NCI-H1105 treated with DMSO at 0.1 percent for 48 hours (cell line): ENCODE measurements around the gene DCC.
A peak's percentile ranks its signal among the peaks of the same experiment; 100 is the strongest.

Experiments used
- DNase-seq: peaks from one replicate; lab custom pipeline; 2025; lab: John Stamatoyannopoulos, UW

Gene DCC

DNA sequence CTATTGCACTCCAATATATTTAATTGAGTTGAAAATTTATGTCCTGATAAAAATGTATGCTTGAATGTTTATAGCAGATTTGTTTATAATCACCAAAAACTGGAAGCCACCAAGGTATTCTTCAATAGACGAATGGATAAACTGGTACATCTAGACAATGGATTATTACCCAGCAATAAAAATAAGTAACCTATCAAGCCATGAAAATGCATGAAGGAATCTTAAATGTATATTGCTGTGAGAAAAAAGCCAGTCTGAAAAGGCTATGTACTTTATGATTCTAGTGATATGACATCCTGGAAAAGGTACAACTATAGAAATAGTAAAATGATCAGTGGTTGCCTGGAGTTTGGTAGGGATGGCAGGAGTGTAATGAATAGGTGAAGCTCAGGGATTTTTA, 580.7 kb downstream of the DCC start:
- DNase-seq: no peak

DNA sequence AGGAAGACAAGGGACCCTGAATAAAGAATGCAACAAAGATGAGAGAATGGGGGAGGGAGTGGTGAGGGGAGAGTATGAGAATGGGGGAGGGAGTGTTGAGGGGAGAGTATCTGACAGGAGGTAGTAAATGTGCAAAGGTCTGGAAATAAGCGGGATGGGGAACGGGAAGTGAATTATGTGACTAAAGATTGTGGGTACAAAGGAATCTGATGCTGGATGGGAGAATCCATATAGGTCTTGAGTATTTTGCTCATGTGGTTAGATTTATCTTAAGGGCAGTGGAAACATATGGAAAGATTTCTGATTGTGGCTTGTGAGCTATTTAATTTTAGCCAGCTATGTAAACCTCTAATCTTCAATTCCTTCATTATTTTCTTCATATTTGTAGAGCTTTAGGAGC, 593.4 kb downstream of the DCC start:
- no peak for DNase-seq

DNA sequence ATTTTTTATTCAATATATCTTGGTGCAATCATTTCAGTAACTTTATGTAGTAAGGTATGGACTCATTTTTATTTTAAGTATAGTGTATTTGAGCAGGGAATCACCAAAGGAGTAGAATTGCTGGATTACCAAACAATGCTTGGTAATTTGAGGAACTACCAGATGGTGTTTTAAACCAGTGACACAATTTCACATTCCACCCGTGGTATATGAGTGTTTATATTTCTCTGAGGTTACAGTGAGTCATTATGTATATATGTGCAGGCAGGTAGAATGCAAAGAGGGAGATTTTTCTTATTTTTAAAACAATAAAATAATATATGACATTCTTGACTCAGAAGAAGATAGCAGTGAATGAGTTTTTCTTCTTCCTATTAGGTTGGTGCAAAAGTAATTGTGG, 596.9 kb downstream of the DCC start:
- DNase-seq: no peak

DNA sequence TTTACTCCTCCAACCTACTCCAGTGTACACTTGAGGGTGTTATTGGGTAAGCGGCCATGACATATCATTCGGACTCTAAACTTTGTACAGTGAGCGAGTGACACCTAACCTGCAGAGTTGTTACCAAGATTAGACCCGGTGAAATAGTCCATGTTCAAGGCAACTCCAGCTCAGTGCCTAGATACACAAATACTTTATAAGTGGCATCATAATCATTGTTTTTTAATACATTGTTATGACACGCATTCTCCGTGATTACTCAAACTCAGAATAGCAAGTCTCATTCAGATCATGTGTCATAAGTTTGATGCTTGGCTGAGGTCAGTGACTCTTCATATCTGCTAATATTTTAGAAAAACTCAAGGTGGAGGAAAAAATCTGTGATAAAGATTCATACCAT, 597.8 kb downstream of the DCC start:
- no peak for DNase-seq

DNA sequence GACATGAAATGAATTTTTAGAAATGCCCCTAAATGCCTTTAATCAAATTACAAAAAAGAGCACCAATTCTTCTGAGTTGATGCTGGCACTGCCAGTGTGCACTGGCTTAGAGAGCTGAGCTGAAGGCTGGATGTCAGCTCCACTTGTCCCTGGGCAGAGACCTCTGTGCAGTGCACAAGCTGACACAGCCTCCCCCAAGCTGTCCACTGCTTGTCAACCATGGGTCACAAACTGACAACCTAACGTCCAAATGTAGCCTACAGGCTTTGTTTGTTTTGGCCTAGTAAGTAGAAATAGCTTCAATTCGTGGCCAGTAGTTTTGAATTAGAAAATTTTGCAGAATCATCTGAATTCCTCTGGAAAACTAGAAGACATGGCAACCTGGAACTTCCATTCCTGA, 605.6 kb downstream of the DCC start:
- no peak for DNase-seq

DNA sequence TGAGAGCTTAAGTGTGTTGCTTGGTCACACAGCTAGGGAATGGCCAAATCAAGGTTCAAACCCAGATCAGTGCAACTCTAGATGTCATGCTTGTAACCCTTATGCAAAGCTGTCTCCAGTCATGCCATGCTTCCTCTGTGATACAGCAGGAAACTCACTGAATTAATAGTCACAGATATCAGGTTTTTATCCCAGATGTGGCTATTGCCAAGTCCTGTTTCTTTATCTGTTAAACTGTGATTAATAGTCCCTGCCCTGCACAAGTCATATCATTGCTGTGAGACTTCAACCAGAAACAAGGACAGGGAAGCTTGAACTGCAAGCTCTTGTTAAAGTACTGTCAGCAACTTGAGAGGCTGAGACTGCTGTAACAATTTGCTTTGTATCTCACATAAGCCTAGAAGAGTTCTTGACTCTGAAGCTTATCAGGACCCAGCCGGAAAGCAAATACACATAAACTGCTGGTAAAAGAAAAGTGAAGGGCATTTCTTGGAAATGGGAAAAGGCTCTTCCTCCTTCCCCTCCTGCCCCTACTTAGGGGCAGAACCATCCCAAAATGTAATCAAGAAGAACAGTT, 609.0 kb downstream of the DCC start:
- no peak for DNase-seq

DNA sequence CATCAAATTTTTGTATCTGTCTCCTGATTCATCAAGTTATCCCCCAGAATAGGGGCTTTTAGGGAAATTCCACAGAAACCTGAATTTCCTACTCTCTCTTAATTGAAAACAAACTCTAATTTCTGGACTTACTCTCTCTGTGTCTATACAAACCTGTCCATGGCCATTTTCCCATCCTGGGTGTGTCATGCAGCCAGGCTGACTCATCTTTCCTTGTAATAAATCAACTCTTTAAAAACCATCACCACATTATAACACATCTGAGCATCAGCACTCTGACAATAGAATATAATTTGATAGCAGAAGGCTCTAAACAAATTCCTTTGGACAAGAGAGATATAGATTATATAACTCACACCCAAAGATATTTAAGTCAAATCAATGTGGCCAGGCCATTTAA, 610.2 kb downstream of the DCC start:
- DNase-seq: no peak

DNA sequence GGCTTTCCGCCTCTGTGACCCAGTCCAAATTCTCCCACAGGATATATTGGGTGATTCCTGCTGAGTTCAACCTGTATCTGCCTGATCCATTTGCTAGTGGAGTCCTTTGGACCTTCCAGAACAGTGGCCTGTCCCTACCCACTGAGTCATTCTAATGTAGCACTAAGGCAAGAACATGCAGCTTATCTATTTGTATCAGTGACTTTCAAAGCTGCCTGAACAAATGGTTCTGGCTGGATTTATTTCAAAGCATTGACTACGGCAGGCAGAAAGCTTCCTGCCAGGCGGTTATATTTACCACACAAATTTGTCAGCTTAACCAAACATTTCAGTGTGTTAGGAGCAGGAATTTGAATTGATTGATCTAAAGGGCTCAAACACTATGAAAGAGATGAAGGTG, 613.4 kb downstream of the DCC start:
- DNase-seq: no peak

DNA sequence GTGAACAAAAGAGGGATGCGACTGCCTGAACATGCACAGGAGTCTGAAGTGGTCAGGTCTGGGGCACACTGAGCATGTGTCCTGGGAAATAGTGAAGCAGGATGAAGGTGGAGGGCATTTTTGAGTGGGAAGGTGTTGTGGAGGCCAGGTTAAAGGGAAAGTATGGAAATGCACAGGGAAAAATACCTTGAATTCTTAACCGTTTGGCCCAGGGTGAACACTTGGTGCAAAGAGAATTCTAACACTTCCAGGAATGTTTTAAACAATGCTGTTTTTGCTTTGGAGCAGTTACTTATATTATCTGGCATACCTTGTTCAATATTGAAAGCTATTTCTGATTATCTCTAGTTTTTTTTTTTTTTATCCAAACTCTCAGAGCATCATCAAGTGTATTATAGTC, 623.5 kb downstream of the DCC start:
- DNase-seq: no peak

DNA sequence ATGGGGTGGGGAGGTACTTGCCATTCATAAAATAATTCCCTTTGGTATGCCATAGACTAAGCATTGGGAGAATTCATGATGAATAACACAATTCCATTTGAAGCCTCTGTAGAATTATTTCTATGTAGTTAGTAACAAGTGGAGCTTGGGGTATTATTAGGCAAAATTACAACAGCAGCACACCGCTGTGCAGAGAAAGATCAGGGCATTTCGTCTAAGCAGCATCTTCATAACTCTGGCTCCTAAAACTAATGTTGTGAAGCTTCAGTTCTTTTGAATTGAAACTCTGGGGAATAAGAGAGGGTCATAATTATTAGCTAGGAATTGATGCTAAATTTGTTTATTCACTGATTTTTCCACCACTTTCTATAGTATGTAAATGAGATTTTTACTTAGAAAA, 630.7 kb downstream of the DCC start:
- DNase-seq: no peak

DNA sequence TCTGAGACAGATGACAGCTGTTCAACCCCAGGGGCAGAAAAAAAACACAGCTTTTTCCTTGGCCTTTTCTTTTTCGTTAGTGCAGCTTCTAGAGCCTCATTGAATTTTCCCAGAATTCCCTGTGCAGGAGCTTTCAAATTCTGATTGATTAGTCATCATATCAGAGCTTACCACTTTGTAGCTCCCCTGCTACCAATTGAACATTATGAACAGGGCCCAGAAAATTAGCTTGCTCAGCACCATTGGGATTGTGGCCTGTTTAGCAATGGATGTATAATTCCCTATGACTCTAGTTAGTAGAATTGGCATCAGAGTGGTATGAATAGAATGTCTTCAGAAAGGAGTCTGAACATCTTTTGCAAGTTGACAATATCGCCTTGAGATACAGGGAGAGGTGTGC, 631.1 kb downstream of the DCC start:
- no peak for DNase-seq

DNA sequence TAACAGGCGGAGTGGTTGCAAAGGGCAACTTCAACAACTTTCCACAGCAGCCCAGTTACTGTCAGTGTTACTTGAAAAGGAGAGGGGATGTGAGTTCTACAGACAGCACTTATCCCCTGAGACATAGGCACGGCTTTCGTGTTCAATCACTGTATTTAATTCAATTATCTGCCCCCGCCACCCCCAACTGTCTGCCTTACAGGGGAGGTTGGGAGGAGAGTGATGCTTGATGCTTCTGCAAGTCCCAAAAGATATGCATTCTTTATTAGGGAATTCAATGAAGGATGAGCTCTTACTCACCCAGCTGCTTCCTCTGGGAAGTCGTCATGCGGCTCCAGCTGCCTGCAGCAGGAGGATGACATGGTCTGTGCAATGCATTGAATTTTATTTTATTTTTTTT, 639.9 kb downstream of the DCC start:
- DNase-seq: no peak

DNA sequence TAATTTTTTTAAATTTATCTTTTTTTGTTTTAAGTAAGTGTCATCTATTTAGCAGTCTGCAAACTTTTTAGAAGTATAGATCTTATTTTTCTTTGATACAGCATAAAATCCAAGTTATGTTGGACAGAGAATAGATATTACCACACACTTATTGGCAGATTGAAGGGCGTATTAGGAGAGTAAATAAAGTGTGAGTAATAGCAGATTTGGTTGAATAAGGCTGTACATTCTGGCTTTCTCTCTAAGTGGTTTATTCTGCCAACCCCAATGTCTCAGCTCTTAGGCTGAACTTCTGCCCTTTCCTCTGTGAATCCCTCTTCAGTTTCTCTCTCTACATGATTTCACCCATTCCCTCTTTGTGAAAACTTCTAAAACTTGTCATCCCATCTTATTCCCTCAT, 651.2 kb downstream of the DCC start:
- no peak for DNase-seq

DNA sequence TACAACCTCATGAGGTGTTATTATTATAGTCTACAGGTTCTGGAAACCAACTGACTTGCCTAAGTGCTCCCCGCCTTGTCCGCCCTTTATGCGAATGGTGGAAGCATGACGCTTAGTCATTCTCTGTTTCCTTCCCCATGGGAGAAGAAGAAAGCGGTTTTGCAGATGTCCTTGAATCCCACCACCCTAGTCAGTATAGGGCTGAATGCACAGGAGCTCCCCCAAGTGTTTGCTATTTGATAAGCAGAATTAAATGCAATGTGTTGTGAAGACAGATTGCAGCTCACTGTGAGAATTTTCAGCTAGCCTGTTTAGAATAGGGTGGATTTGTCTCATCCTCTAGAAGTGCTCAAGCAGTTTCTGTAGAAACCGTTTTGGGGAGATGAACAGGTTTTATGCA, 652.0 kb downstream of the DCC start:
- DNase-seq: no peak

DNA sequence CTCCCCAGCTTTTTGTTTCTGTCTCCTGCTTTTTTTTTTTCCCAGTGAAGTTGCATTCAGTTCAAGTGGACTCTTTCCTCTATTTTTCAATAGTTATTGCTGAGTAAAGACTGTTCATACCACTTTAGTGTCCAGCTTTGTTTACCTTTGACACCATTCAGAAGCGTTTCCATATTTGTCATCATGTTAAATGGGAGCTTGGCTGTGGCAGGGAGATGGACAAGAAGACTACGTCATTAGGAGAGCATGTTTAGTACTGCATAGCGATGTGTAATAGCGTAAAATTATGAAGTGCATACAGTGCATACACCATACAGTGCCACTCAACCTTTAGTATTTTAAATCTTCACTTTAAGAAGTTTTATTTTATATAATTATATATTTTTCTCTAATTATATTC, 655.9 kb downstream of the DCC start:
- DNase-seq: peak; percentile 24

DNA sequence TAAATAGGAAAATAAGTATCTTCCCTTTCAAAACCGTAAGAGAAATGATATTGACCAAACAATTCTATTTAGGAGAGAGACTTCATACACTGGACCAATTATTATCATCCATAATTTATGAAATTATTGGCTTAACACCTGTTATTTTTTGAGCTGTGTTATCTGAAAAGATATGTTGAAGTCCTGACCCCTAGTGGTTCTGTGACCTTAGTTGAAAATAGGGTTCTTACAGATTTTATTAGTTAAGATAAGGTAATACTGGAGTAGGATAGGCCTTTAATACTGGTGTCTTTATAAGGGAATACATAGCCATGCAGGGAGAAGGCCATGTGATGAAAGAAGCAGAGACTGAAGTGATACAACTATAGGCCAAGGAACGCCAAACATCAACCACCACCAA, 659.6 kb downstream of the DCC start:
- DNase-seq: no peak

DNA sequence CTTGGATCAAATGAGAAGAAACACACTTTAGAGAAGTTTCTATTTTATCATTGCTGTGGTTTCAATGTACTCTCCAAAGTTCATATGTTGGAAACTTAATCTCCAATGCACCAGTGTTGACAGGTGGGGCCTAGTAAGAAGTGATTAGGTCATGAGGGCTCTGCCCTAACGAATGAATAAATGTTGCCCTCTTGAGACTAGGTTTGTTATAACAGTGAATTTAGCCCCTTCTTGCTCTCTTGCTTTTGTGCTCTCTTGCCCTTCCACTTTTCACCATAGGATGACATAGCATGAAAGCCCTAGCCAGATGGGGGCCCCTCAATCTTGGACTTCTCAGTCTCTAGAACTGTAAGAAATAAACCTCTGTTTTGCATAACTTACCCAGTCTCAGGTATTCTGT, 664.8 kb downstream of the DCC start:
- DNase-seq: no peak

DNA sequence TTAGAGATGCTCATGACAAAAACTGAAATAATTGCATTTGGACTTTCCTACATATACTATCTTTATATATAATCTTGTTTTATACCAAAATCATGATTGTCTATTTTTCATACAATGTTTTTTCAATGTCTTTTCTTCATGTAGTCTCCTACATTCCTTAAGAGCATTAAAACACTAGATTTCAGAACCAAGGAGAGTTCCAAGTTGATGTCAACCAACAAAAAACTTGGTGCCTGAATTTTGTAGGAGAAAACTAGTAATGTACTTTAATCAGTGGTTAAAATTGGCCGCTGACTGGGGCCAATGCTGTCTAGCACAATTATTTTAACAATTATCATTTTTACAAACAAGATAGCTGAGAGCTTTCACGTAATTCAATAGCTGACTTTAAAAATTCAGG, 678.8 kb downstream of the DCC start:
- DNase-seq: no peak

DNA sequence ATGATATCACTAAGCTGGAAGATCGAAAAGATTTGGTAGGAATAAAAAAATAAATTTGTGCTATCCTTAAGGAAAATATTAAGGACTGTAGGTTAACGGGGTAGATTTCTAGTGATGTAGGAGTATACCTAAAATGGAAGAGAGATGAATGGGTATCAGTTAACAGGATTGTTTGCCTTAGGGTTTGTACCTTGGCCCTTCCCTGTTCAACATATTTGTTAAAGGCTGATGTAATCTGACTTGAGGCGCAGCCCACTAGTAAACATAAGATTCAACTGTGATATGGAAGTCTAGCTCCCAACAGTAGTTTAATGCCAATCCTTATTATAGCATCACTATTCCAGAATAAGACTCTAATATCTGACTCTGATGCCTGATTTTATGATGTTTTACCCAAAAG, 685.2 kb downstream of the DCC start:
- no peak for DNase-seq

DNA sequence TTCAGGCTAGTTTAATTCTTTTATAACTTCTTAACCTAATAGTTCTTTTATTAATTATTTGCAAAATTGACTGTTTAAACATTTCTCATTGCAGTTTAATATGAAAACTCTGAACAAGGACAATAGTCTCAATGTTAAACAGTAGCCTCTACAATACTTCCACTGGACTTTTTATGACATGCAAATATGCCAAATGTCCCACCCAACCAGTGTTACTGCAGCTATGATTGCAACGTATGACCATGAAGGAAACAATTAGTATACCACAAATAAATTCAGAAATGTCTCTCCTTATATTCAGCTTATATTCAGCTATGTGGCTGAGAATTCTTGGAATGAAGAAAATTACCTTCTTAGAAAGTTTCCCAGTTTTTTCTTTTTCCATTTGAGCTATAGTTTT, 688.6 kb downstream of the DCC start:
- no peak for DNase-seq

DNA sequence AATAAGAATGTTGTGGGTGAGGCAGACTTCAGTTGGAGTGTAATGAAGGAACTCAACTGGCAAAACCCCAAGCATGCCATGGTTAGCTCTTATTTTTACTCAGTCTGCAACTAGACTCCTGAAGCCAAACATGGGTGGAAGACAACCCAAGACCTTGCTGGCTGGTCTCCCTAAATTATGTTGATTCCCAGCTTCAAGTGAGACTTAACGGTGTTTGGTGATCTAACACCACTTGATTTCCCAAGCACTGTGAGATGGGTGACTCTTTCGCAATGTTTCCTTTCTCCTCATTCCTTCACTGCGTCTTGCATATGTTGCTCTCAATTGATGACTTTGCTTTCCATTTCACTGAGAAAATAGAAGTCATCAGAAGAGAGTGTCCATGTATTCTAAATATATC, 693.1 kb downstream of the DCC start:
- DNase-seq: no peak

DNA sequence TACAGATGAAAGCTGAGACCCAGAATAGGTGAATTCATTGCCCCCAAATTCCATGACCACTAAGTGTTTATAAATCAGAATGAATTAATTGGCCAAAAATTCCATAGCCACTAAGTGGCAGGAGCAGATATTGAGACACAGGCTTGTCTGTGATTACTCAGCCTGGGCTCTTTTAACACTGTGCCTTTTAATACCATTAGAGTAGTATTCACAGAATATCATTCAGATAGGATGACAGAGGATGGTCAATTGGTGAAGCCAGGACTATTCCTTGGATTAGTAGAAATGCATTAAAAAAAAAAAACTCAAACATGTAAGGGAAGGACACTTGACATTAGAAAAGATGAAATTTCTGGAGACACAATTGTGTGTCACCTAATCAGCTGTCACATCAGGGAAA, 698.6 kb downstream of the DCC start:
- DNase-seq: no peak

DNA sequence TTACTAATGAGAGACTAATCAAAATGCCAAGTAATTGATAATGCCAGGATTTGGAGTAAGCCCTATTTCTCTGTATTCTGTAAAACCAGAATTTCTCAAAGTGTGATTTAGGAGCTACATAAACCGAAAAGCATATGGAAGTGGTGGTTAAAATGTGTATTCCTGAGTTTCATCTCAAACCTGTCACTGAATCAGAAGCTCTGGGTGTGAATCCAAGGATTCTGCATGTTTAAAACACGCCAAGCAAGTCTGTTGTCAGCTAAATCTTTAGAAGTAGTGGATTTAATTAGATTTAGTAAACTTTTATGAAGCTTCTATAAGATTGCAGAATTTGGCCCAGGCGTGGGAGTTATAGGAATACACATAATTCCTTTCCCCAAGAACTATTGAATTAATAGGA, 700.3 kb downstream of the DCC start:
- no peak for DNase-seq

DNA sequence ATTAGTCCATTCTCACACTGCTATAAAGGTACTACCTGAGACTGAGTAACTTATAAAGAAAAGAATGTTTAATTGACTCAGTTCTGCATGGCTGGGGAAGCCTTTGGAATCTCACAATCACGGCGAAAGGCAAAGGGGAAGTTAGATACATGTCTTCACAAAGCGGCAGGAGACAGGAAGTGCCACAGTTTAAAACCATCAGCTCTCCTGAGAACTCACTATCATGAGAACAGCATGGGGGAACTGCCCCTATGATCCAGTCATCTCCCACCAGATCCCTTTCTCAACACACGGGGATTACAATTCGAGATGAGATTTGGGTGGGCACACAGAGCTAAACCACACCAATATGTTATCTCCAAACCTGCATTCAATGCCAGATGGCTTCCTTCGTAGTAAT, 716.1 kb downstream of the DCC start:
- no peak for DNase-seq

DNA sequence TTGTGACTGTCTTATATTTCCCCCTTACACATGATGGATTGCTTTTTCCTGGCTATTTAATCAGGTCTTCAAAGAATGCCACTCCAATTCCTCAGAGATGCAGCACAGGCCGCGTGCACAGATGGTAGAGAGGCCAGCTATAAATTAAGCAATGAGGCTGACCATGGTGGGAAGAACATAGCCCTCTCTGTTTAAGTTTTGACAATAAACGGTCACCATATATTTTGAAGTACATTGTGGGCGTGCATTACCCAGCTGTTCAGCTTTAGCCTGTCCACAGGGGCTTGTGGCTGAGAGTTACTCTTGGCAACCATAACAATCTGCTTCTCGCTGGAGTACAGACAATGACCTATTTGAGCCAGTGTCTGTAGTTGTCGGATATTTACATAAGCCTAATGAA, 730.8 kb downstream of the DCC start:
- no peak for DNase-seq
